Loucy (cell line): Measurements from ENCODE around the gene ZDHHC11.
"Not testable (repeated sequence)": the region's sequence is repeated elsewhere in the genome, so short reads cannot be mapped to it uniquely, and the experiment has no call there.

Source experiments
- H2AFZ ChIP-seq: fragments of 200-600 bp; sonication (generic); 2 replicates; pipeline ENCODE4 v1.6.0; 2016; ENCODE audit warnings: antibody characterized with exemption, mild to moderate bottlenecking, low read length, moderate library complexity
- H3F3A ChIP-seq: fragments of 200-600 bp; 2 replicates; pipeline ENCODE4 v1.6.0; 2016; ENCODE audit warnings: antibody characterized with exemption, low read depth, mild to moderate bottlenecking
- H3K27me3 ChIP-seq: fragments of 200-600 bp; sonication (generic); 2 replicates; pipeline ENCODE4 v1.6.1; 2014; ENCODE audit warnings: low read length, mild to moderate bottlenecking; ENCODE audit not compliant: insufficient read depth, poor library complexity, severe bottlenecking
- H3K36me3 ChIP-seq: fragments of 200-600 bp; sonication (generic); 2 replicates; pipeline ENCODE4 v1.6.1; 2016; ENCODE audit warnings: low read length; ENCODE audit not compliant: insufficient read depth
- H3K4me1 ChIP-seq: fragments of 200-600 bp; sonication (generic); 2 replicates; pipeline ENCODE4 v1.5.1; 2014; ENCODE audit warnings: low read length, mild to moderate bottlenecking; ENCODE audit not compliant: insufficient read depth, poor library complexity, severe bottlenecking
- H3K4me2 ChIP-seq: fragments of 200-600 bp; sonication (generic); 2 replicates; pipeline ENCODE4 v1.6.0; 2014; ENCODE audit warnings: antibody characterized with exemption, low read length, low read depth, mild to moderate bottlenecking; ENCODE audit not compliant: poor library complexity, severe bottlenecking
- H3K4me3 ChIP-seq: fragments of 200-600 bp; sonication (generic); 2 replicates; pipeline ENCODE4 v1.5.1; 2014; ENCODE audit warnings: low read length, mild to moderate bottlenecking, mixed read lengths; ENCODE audit not compliant: poor library complexity, severe bottlenecking
- H3K79me2 ChIP-seq: fragments of 200-600 bp; sonication (generic); 2 replicates; pipeline ENCODE4 v1.6.1; 2014; ENCODE audit warnings: low read length; ENCODE audit not compliant: insufficient read depth
- H3K9ac ChIP-seq: fragments of 200-600 bp; sonication (generic); 2 replicates; pipeline ENCODE4 v1.6.0; 2014; ENCODE audit warnings: mild to moderate bottlenecking, low read depth, low read length, moderate library complexity; ENCODE audit not compliant: poor library complexity, severe bottlenecking
- H3K9me2 ChIP-seq: fragments of 200-600 bp; sonication (generic); replicated peaks from 2 replicates; pipeline ENCODE4 v1.6.1; 2016; ENCODE audit warnings: low read depth, low read length, mixed read lengths
- H3K9me3 ChIP-seq: fragments of 200-600 bp; sonication (generic); 2 replicates; pipeline ENCODE4 v1.6.1; 2014; ENCODE audit warnings: mild to moderate bottlenecking, antibody characterized with exemption, low read length, low read depth; ENCODE audit not compliant: insufficient read depth
- H4K20me1 ChIP-seq: fragments of 200-600 bp; sonication (generic); 2 replicates; pipeline ENCODE4 v1.6.0; 2014; ENCODE audit warnings: antibody characterized with exemption, low read length, mild to moderate bottlenecking; ENCODE audit not compliant: insufficient read depth, poor library complexity, severe bottlenecking
- EZH2phosphoT487 ChIP-seq: fragments of 200-600 bp; IDR thresholded peaks from 2 replicates; pipeline ENCODE4 v1.6.1; 2018; ENCODE audit warnings: antibody characterized with exemption, mild to moderate bottlenecking, moderate library complexity, borderline replicate concordance
- TF ChIP-seq, protein P1 (sequence below): fragments of 200-600 bp; sonication (generic); conservative IDR thresholded peaks from 2 replicates; pipeline ENCODE4 v1.5.1; 2014; ENCODE audit warnings: mild to moderate bottlenecking, antibody characterized with exemption, low read length

Gene ZDHHC11

DNA sequence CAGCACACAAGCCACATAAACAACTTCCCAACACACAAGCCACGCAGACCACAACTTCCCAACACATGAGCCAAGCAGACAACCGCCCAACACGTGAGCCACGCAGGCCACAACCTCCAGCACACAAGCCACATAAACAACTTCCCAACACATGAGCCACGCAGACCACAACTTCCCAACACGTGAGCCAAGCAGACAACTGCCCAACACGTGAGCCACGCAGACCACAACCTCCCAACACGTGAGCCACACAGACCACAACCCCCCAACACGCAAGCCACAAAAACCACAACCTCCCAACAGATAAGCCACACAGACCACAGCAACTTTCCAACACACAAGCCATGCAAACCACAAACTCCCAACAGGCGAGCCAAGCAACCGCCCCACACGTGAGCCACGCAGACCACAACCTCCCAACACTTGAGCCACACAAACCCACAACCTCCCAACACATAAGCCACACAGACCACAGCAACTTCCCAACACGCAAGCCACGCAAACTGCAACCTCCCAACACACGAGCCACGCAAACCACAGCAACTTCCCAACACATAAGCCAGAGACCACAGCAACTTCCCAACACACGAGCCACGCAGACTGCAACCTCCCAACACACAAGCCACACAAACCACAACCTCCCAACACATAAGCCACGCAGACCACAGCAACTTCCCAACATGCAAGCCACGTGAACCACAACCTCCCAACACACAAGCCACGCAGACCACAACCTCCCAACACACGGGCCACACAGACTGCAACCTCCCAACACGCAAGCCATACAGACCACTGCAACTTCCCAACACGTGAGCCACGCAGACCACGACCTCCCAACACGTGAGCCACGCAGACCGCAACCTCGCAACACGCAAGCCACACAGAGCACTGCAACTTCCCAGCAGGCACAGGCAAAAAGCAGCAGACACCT lies 31.7 kb upstream of the ZDHHC11 start:
- H3K9ac ChIP-seq, result no peak overlapping the region
- H3K36me3 ChIP-seq, result peaks cover 74% of the 10 kb centered on the region; the same call in 1 of the 2 replicates
- H3K9me2 ChIP-seq, result no peaks in the 10 kb centered on the region
- no peak overlapping the region for H2AFZ ChIP-seq
- no peaks in the 10 kb centered on the region for H3F3A ChIP-seq
- TF ChIP-seq, protein P1, sequence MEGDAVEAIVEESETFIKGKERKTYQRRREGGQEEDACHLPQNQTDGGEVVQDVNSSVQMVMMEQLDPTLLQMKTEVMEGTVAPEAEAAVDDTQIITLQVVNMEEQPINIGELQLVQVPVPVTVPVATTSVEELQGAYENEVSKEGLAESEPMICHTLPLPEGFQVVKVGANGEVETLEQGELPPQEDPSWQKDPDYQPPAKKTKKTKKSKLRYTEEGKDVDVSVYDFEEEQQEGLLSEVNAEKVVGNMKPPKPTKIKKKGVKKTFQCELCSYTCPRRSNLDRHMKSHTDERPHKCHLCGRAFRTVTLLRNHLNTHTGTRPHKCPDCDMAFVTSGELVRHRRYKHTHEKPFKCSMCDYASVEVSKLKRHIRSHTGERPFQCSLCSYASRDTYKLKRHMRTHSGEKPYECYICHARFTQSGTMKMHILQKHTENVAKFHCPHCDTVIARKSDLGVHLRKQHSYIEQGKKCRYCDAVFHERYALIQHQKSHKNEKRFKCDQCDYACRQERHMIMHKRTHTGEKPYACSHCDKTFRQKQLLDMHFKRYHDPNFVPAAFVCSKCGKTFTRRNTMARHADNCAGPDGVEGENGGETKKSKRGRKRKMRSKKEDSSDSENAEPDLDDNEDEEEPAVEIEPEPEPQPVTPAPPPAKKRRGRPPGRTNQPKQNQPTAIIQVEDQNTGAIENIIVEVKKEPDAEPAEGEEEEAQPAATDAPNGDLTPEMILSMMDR, result no peak
- TF ChIP-seq EZH2phosphoT487, result no peak
- no peaks in the 10 kb centered on the region for H3K4me1 ChIP-seq
- peaks cover 24% of the 10 kb centered on the region for H4K20me1 ChIP-seq
- no peak overlapping the region for H3K4me3 ChIP-seq
- no peaks in the 10 kb centered on the region for H3K27me3 ChIP-seq
- H3K4me2 ChIP-seq, result no peak overlapping the region
- no peaks in the 10 kb centered on the region for H3K9me3 ChIP-seq
- H3K79me2 ChIP-seq, result peaks cover 40% of the 10 kb centered on the region

DNA sequence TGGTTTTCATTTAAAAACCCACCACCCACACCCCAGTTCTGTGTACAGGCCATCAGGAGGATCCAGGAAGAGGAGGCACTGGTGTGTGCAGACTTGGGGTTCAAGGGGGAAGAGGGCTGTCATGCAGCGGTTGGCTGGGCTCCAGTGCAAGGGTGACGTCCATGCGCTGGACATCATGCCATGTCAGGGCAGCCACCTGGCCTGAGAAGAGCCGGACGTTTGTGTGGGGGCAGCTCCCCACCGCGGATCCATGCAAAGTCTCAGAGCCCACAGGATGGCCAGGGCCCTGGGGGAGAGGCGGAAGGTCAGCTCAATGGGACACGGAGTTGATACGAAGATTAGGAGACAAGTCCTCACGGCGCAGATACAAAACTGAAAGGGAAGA lies 30.8 kb upstream of the ZDHHC11 start:
- Histone ChIP-seq H4K20me1 (peaks cover 24% of the 10 kb centered on the region), H3K4me3 (no peak overlapping the region), H3K27me3 (no peaks in the 10 kb centered on the region), H3K4me2 (no peak overlapping the region), H2AFZ (no peak overlapping the region), H3F3A (no peaks in the 10 kb centered on the region), H3K36me3 (peaks cover 74% of the 10 kb centered on the region; the same call in 1 of the 2 replicates), H3K9me2 (no peaks in the 10 kb centered on the region), H3K9ac (no peak overlapping the region), H3K79me2 (peaks cover 40% of the 10 kb centered on the region), H3K9me3 (no peaks in the 10 kb centered on the region), H3K4me1 (no peaks in the 10 kb centered on the region)
- TF ChIP-seq, protein P1, result no peak
- no peak for TF ChIP-seq EZH2phosphoT487

DNA sequence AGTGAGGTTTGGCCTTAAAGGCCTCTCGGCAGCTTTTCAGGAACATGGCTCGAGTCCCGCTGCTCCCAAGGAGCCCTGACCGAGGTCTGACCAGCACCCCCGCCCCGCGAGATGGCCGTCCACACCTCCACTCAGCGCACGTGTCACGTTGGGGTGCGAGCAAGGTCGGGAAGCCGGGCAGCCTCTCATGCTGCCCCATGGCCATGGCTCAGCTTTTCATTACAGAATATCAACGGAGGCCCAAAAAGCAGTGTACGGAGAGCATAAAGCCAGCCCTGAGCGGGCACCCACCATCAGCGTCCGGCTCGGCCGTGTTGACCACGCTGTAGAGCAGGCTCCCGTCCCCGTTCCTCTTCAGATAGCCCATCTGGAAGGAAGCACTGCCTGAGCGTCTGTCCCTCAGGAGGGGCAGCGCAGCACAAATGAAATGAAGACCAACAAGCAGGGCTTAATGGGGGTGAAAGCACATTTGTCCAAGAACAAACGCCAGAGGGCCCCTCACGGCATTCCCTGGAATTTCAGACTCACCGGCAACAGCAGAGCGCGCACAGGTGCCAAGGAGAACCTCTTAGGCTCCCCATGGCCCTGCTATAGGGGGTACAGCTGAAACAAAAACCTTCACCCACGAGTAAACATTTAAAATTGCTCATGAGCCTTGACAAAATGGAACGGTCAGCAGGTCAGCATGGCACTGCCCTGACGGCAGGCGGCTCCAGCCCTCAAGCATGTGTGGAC lies 30.2 kb upstream of the ZDHHC11 start:
- Histone ChIP-seq H3K9ac (no peak overlapping the region), H3K4me3 (no peak overlapping the region), H3K27me3 (no peaks in the 10 kb centered on the region), H3K36me3 (peaks cover 73% of the 10 kb centered on the region; the same call in 1 of the 2 replicates), H3K79me2 (peaks cover 40% of the 10 kb centered on the region), H3F3A (no peaks in the 10 kb centered on the region), H3K4me1 (no peaks in the 10 kb centered on the region), H4K20me1 (peaks cover 24% of the 10 kb centered on the region), H2AFZ (no peak overlapping the region), H3K4me2 (no peak overlapping the region), H3K9me2 (no peaks in the 10 kb centered on the region), H3K9me3 (no peaks in the 10 kb centered on the region)
- TF ChIP-seq EZH2phosphoT487, result no peak
- TF ChIP-seq, protein P1, result no peak

DNA sequence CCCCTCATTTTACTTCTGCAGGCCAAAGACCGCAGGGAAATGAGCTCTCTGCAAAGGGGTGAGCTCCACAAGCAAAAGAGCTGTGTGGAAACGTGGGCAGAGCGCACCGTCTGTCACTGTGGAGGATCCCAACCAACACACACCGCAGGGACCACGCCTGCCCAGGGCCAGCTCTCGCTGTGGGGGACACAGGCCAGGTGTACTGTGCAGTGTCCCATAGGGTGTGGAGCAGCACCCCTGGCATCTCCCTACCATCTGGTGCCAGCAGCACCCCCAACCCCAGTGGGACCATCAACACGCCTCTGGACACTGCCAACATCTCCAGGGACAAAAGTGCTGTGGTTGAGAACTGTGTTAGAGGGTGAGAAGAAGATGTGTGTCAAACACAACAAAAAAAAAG lies 27.9 kb upstream of the ZDHHC11 start:
- peaks cover 13% of the 10 kb centered on the region for H4K20me1 ChIP-seq
- H3K4me2 ChIP-seq, H2AFZ ChIP-seq, H3K27me3 ChIP-seq, H3F3A ChIP-seq, H3K9me3 ChIP-seq, H3K9ac ChIP-seq, H3K4me1 ChIP-seq, H3K4me3 ChIP-seq, H3K9me2 ChIP-seq: not testable (repeated sequence)
- H3K79me2 ChIP-seq, result peaks cover 23% of the 10 kb centered on the region
- peaks cover 66% of the 10 kb centered on the region; the same call in 1 of the 2 replicates for H3K36me3 ChIP-seq
